Natural killer cell (primary cell): ENCODE results near the gene LAPTM5. TPM values are rescaled to one million over a fixed set of nuclear protein-coding genes. Genes with fewer than 3 reads are reported as not detected.

Experiments used
- ATAC-seq, 3 donors: fragments of 150-1000 bp in 2 of 3; fragments of 200-7000 bp in 1 of 3; cut with Tn5 transposase; 1 replicate in 1 of 3; 2 replicates in 2 of 3; pipeline ENCODE4 v1.10.0; 2021; ENCODE audit warnings: mild to moderate bottlenecking in 2 of 3, moderate library complexity in 2 of 3
- DNase-seq, 2 donors: peaks; one replicate each; pipeline versions ENCODE4 v3.0.0 to v3.0.0-alpha.2; 2013 to 2021; ENCODE audit warnings: mixed read lengths in 1 of 2
- H3K27ac ChIP-seq: one replicate; pipeline ENCODE4 v1.5.1; 2013; ENCODE audit warnings: mild to moderate bottlenecking, low read length
- H3K27me3 ChIP-seq: one replicate; pipeline ENCODE4 v1.6.1; 2013; ENCODE audit warnings: low read length; ENCODE audit not compliant: control insufficient read depth, insufficient read depth
- H3K36me3 ChIP-seq: one replicate; pipeline ENCODE4 v1.6.1; 2013; ENCODE audit warnings: low read length; ENCODE audit not compliant: control insufficient read depth, insufficient read depth
- H3K4me1 ChIP-seq: one replicate; pipeline ENCODE4 v1.6.1; 2013; ENCODE audit warnings: low read length; ENCODE audit not compliant: control insufficient read depth, insufficient read depth
- H3K4me3 ChIP-seq: one replicate; pipeline ENCODE4 v1.5.1; 2013; ENCODE audit warnings: low read length
- H3K9me3 ChIP-seq: one replicate; pipeline ENCODE4 v1.6.1; 2013; ENCODE audit warnings: low read length; ENCODE audit not compliant: control insufficient read depth, insufficient read depth
- H3K27ac Mint-ChIP-seq, 2 donors: one replicate each; pipeline ENCODE4 v1.8.0; 2022; ENCODE audit warnings: mild to moderate bottlenecking in 2 of 2, mixed read lengths in 2 of 2, moderate library complexity in 1 of 2
- H3K27me3 Mint-ChIP-seq, 2 donors: one replicate each; pipeline ENCODE4 v1.8.0; 2022; ENCODE audit warnings: low read depth in 2 of 2, mixed read lengths in 2 of 2
- H3K36me3 Mint-ChIP-seq: one replicate; pipeline ENCODE4 v1.8.0; 2022; ENCODE audit warnings: mixed read lengths
- H3K4me1 Mint-ChIP-seq, 2 donors: one replicate each; pipeline ENCODE4 v1.8.0; 2022; ENCODE audit warnings: mixed read lengths in 2 of 2
- H3K4me3 Mint-ChIP-seq: one replicate; pipeline ENCODE4 v1.8.0; 2022; ENCODE audit warnings: mild to moderate bottlenecking, moderate library complexity, mixed read lengths
- H3K9me3 Mint-ChIP-seq, 2 donors: one replicate each; pipeline ENCODE4 v1.8.0; 2022; ENCODE audit warnings: mixed read lengths in 2 of 2
- CTCF ChIP-seq: fragments of 200-600 bp; IDR thresholded peaks from one replicate; pipeline ENCODE4 v1.8.0; 2022; ENCODE audit warnings: antibody characterized with exemption
- WGBS: methylation state at CpG from one replicate; pipeline ENCODE4 v1.1.7; 2013; ENCODE audit warnings: missing lambda C conversion rate; ENCODE audit not compliant: insufficient coverage; 5-methylcytosine and 5-hydroxymethylcytosine counted together
- intact Hi-C: fragments of 100-400 bp; cut with micrococcal nuclease; formaldehyde crosslinking; loops from one replicate; pipeline ENCODE4 v1.14.2; 2022
- total RNA-seq, 4 donors: library from RNA; stranded (reverse); fragments of 120-200 nt in 1 of 4; gene quantifications; one replicate each; pipeline versions ENCODE4 v1.2.3 to v1.2.4, GENCODE V29; 2013 to 2022

The LAPTM5 gene
- total RNA-seq, 3 donors from 2014 or later (not counting 1 experiment from before 2014, with no cell fraction given): 520 to 674 (median 533) TPM

- H3K27me3 Mint-ChIP-seq: peaks cover 14 to 24% of the 10 kb centered on the region in 2 donors
- H3K4me1 ChIP-seq: peaks cover 3% of the 10 kb centered on the region
Observed at GRCh38 chr1:30789388-30790255, 32.0 kb upstream of the LAPTM5 start.

GRCh38 chr1:30788580-30789387 is 31.2 kb upstream of the LAPTM5 start:
- Histone ChIP-seq H3K27ac (no peak overlapping the region), H3K36me3 (no peaks in the 10 kb centered on the region), H3K27me3 (peaks cover 2% of the 10 kb centered on the region), H3K4me3 (no peak overlapping the region), H3K4me1 (peaks cover 3% of the 10 kb centered on the region), H3K9me3 (no peaks in the 10 kb centered on the region)
- ATAC-seq (no peak), DNase-seq (no peak)
- H3K4me3 Mint-ChIP-seq: no peak overlapping the region
- no peaks in the 10 kb centered on the region for H3K36me3 Mint-ChIP-seq
- H3K27me3 Mint-ChIP-seq: peaks cover 14 to 24% of the 10 kb centered on the region in 2 donors
- intact Hi-C loops: no loop called here
- H3K4me1 Mint-ChIP-seq: peaks cover 6 to 7% of the 10 kb centered on the region in 2 donors
- WGBS: 91% methylated on average over 9 of the region's 9 CpGs
- TF ChIP-seq CTCF: no peak
- H3K27ac Mint-ChIP-seq: no peak overlapping the region
- no peaks in the 10 kb centered on the region for H3K9me3 Mint-ChIP-seq

More at GRCh38 chr1:30789388-30790255, 32.0 kb upstream of the LAPTM5 start:
- 78% methylated on average over 11 of the region's 12 CpGs for WGBS
- TF ChIP-seq CTCF: no peak
- intact Hi-C loops: no loop called here
- H3K27ac Mint-ChIP-seq: no peak overlapping the region
- Histone ChIP-seq H3K4me3 (no peak overlapping the region), H3K27me3 (peaks cover 2% of the 10 kb centered on the region), H3K36me3 (no peaks in the 10 kb centered on the region), H3K27ac (no peak overlapping the region), H3K9me3 (no peaks in the 10 kb centered on the region)
- peaks cover 6 to 7% of the 10 kb centered on the region in 2 donors for H3K4me1 Mint-ChIP-seq
- H3K36me3 Mint-ChIP-seq: no peaks in the 10 kb centered on the region
- no peak overlapping the region for H3K4me3 Mint-ChIP-seq
- DNase-seq: no peak
- H3K9me3 Mint-ChIP-seq: no peaks in the 10 kb centered on the region
- no peak for ATAC-seq

- no peaks in the 10 kb centered on the region for H3K9me3 ChIP-seq
- DNase-seq (no peak), ATAC-seq (no peak)
- WGBS: 90% methylated on average over 21 of the region's 21 CpGs
- H3K27me3 ChIP-seq: peaks cover 2% of the 10 kb centered on the region
- H3K36me3 Mint-ChIP-seq: no peaks in the 10 kb centered on the region
- H3K27me3 Mint-ChIP-seq: peaks cover 11 to 21% of the 10 kb centered on the region in 2 donors
- no peak overlapping the region for H3K27ac ChIP-seq
- H3K4me1 Mint-ChIP-seq: peaks cover 6 to 7% of the 10 kb centered on the region in 2 donors
- H3K4me3 Mint-ChIP-seq: no peak overlapping the region
- no peak for TF ChIP-seq CTCF
- peaks cover 5% of the 10 kb centered on the region for H3K4me1 ChIP-seq
- peak overlapping the region in 1 of 2 donors; percentile 39 for H3K27ac Mint-ChIP-seq
- no peaks in the 10 kb centered on the region for H3K36me3 ChIP-seq
- intact Hi-C loops: no loop called here
- no peak overlapping the region for H3K4me3 ChIP-seq
- H3K9me3 Mint-ChIP-seq: no peaks in the 10 kb centered on the region
Observed at GRCh38 chr1:30787856-30788495, 30.4 kb upstream of the LAPTM5 start.
